GM10248 (cell line): ENCODE results near the gene UBR3.

Experiments used
- CTCF ChIA-PET: fragments of 300-600 bp; sonication (Branson Sonifier 250); formaldehyde crosslinking; extraction: SDS; loops from one replicate; lab custom pipeline; 2021; ENCODE audit warnings: antibody characterized with exemption; lab: Yijun Ruan, JAX
- POLR2A ChIA-PET: fragments of 350-650 bp; sonication (Branson Sonifier 250); formaldehyde crosslinking; extraction: SDS; loops from one replicate; lab custom pipeline; 2020; ENCODE audit warnings: antibody characterized with exemption; lab: Yijun Ruan, JAX
- DNase-seq: peaks from one replicate; pipeline ENCODE4 v3.0.0; 2012; ENCODE audit errors: extremely low spot score
- TF ChIP-seq, protein P1 (sequence below): IDR thresholded peaks from 2 replicates; pipeline ENCODE4 v1.5.1; 2012; ENCODE audit warnings: mild to moderate bottlenecking, low read depth; ENCODE audit errors: extremely low read depth, missing control alignments, control extremely low read depth

Gene UBR3, protein sequence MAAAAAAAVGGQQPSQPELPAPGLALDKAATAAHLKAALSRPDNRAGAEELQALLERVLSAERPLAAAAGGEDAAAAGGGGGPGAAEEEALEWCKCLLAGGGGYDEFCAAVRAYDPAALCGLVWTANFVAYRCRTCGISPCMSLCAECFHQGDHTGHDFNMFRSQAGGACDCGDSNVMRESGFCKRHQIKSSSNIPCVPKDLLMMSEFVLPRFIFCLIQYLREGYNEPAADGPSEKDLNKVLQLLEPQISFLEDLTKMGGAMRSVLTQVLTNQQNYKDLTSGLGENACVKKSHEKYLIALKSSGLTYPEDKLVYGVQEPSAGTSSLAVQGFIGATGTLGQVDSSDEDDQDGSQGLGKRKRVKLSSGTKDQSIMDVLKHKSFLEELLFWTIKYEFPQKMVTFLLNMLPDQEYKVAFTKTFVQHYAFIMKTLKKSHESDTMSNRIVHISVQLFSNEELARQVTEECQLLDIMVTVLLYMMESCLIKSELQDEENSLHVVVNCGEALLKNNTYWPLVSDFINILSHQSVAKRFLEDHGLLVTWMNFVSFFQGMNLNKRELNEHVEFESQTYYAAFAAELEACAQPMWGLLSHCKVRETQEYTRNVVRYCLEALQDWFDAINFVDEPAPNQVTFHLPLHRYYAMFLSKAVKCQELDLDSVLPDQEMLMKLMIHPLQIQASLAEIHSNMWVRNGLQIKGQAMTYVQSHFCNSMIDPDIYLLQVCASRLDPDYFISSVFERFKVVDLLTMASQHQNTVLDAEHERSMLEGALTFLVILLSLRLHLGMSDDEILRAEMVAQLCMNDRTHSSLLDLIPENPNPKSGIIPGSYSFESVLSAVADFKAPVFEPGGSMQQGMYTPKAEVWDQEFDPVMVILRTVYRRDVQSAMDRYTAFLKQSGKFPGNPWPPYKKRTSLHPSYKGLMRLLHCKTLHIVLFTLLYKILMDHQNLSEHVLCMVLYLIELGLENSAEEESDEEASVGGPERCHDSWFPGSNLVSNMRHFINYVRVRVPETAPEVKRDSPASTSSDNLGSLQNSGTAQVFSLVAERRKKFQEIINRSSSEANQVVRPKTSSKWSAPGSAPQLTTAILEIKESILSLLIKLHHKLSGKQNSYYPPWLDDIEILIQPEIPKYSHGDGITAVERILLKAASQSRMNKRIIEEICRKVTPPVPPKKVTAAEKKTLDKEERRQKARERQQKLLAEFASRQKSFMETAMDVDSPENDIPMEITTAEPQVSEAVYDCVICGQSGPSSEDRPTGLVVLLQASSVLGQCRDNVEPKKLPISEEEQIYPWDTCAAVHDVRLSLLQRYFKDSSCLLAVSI (N-terminal part only)

DNA sequence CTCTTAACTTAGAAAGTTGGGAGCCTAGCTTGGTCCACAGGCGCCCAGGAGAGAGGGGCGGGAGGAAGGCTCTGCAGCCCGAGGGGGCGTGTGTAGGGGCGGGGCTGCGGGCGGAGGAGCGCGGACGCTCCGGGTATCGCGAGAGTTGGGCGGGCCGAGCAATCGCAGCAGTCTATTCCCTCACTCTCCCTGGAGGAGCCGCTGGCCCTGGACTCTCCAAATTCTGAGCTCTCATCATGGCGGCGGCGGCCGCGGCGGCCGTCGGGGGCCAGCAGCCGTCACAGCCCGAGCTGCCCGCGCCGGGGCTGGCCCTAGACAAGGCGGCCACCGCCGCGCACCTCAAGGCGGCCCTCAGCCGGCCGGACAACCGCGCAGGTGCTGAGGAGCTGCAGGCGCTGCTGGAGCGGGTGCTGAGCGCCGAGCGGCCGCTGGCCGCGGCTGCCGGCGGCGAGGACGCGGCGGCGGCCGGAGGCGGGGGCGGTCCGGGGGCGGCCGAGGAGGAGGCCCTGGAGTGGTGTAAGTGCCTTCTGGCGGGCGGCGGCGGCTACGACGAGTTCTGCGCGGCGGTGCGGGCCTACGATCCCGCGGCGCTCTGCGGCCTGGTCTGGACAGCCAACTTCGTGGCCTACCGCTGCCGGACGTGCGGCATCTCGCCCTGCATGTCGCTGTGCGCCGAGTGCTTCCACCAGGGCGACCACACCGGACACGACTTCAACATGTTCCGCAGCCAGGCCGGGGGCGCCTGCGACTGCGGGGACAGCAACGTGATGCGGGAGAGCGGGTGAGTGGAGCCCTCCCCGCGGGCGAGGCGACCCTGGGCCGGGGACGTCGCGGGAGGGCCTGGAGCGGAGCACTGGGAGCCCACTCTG is at the start of gene UBR3:
Gene UBR3 (plus strand): TSS at position 183 of the 869 bp plus-strand sequence. CDS start 54 bp downstream, at position 237.
- DNase-seq: peak; percentile 97
- CTCF ChIA-PET: interaction anchor here (0.9 to 2.0 kb wide), 9 partner anchors 9 to 101 kb away, joined by 3 to 5 read pairs (median 4); no protein-coding TSS in a partner anchor
- POLR2A ChIA-PET: interaction anchor here (0.6 to 0.8 kb wide), 3 partner anchors 16 to 194 kb away, joined by 4 to 5 read pairs (median 5); no protein-coding TSS in a partner anchor
- TF ChIP-seq, protein P1, sequence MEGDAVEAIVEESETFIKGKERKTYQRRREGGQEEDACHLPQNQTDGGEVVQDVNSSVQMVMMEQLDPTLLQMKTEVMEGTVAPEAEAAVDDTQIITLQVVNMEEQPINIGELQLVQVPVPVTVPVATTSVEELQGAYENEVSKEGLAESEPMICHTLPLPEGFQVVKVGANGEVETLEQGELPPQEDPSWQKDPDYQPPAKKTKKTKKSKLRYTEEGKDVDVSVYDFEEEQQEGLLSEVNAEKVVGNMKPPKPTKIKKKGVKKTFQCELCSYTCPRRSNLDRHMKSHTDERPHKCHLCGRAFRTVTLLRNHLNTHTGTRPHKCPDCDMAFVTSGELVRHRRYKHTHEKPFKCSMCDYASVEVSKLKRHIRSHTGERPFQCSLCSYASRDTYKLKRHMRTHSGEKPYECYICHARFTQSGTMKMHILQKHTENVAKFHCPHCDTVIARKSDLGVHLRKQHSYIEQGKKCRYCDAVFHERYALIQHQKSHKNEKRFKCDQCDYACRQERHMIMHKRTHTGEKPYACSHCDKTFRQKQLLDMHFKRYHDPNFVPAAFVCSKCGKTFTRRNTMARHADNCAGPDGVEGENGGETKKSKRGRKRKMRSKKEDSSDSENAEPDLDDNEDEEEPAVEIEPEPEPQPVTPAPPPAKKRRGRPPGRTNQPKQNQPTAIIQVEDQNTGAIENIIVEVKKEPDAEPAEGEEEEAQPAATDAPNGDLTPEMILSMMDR: no peak

DNA sequence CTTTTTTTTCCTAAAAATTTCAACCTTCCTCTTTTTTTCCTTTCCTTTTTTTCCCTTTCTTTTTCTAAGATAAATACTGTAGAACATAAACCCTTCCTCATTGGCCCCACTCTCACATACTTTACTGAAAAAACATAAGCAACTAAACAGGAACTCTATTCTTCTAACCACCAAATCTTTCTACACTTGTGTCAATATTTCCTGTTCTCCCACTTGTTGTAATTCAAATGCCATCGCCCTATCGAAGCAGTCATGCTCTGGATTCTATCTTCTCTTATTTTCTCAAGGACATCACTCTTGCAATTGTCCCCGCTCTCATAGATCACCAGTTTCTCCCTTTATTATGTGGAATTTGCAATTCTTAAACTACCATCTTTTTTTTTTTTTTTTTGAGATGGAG is 48.8 kb upstream of the UBR3 start:
- POLR2A ChIA-PET: no interaction called here
- no peak for DNase-seq
- CTCF ChIA-PET: no interaction called here
- TF ChIP-seq, protein P1: no peak

DNA sequence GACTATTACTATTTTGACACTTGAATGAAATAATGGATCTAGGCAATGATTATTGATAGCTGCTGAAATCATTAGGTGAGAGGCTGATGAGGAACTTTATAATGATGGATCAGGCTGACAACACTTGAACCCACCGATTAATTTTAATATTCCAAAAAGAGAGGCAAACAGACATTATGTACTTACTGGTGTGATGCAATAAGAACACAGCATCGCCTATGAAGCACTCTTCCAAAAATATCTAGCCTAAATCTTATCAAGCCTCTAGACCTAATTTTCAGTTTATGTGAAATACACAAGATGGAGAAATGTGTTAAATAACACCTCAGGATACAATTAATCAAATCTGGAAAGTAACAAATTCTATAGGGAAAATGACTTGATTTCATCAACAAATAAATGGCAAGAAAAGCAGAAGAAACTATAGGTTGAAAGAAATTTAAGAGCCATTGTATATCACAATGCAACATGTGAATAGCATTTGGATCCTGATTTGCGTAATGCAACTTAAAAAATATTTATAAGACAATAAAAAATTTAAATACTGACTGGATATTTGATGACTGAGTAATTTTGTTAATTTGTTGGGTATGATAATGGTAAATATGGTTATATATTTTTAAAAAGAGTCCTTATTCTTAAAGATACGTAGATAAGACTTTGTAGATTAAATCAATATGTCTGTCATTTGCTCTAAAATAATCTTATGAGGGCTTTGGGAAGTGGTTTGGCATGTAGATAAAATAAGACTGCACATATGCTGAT is 45.8 kb upstream of the UBR3 start:
- ChIA-PET CTCF (no interaction called here), POLR2A (interaction anchor here (0.7 kb wide), 1 partner anchor 13 kb away, joined by 4 read pairs; no protein-coding TSS in a partner anchor)
- TF ChIP-seq, protein P1: no peak
- DNase-seq: no peak

DNA sequence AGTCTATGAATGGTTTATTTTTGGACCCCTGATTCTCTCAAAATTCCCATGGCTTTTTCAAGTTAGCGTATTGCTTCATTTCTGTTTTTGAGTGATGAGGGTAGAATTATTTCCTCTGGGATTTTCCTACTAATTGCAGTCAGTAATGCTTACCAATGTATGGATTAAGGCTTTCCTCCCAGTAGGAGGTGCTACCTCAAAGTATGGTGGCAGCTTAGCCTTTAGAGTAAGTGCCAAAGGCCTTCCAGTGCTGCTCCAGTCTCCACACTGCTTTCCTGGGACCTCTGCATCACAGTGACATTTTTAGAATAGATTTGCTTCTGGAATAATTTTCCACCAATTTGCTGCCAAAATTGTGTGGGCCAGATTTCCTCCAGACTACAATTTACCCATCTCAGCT is 44.7 kb upstream of the UBR3 start:
- POLR2A ChIA-PET: interaction anchor here (0.7 kb wide), 1 partner anchor 14 kb away, joined by 4 read pairs; no protein-coding TSS in a partner anchor
- TF ChIP-seq, protein P1: no peak
- CTCF ChIA-PET: interaction anchor here (0.8 kb wide), 1 partner anchor 12 kb away, joined by 3 read pairs; no protein-coding TSS in a partner anchor

DNA sequence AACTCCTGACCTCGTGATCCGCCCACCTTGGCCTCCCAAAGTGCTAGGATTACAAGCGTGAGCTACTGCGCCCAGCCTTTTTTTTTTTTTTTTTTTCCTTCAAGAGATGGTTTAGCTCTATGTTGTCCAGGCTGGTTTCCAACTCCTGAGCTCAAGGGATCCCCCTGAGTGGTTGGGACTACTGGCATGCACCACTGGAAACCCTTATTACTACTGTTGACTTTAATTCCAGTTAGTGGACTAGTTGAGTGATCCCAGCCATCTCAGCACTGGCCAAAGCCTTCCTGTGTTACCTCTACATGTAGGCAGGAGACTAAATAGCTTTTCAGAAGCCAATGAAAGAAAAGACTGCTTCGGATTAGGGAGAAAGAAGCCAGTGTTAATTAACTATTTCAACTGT is 36.7 kb upstream of the UBR3 start:
- CTCF ChIA-PET: interaction anchor here (0.7 to 2.1 kb wide), 8 partner anchors 8 to 312 kb away, joined by 3 to 6 read pairs (median 3); partner anchors contain the start of genes BBS5, SSB and UBR3
- TF ChIP-seq, protein P1: no peak
- no peak for DNase-seq
- POLR2A ChIA-PET: no interaction called here

More for the DNA sequence above, 44.7 kb upstream of the UBR3 start:
- no peak for DNase-seq
